Heart right ventricle (tissue), 16 donors: ENCODE results near the gene ZNF516. TPM values are rescaled to one million over a fixed set of nuclear protein-coding genes. Genes with fewer than 3 reads are reported as not detected.

Source experiments
- ATAC-seq, 8 donors: fragments of 200-7000 bp; cut with Tn5 transposase; one replicate each; pipeline ENCODE4 v1.9.1; 2020; ENCODE audit warnings: mild to moderate bottlenecking in 8 of 8, moderate library complexity in 8 of 8, moderate number of reproducible peaks in 1 of 8
- DNase-seq, 2 donors: peaks; one replicate each; pipeline ENCODE4 v3.0.0-alpha.2; 2020
- H3K27ac ChIP-seq, 10 donors: fragments of 200-600 bp; sonication (generic) in 2 of 10; one replicate each; pipeline versions ENCODE4 v1.5.0 to v1.8.0; 2020 to 2022; ENCODE audit warnings: mild to moderate bottlenecking in 3 of 10
- H3K27me3 ChIP-seq, 7 donors: fragments of 200-600 bp; one replicate each; pipeline ENCODE4 v1.8.0; 2021 to 2022; ENCODE audit warnings: mild to moderate bottlenecking in 2 of 7
- H3K36me3 ChIP-seq, 9 donors: fragments of 200-600 bp; sonication (generic) in 1 of 9; one replicate each; pipeline versions ENCODE4 v1.5.0 to v1.8.0; 2020 to 2022; ENCODE audit warnings: mild to moderate bottlenecking in 2 of 9
- H3K4me1 ChIP-seq, 9 donors: fragments of 200-600 bp; sonication (generic) in 1 of 9; one replicate each; pipeline versions ENCODE4 v1.5.0 to v1.8.0; 2020 to 2022; ENCODE audit warnings: mild to moderate bottlenecking in 4 of 9
- H3K4me3 ChIP-seq, 10 donors: fragments of 200-600 bp; sonication (generic) in 2 of 10; one replicate each; pipeline versions ENCODE4 v1.5.0 to v1.8.0; 2020 to 2022; ENCODE audit warnings: mild to moderate bottlenecking in 7 of 10, moderate library complexity in 2 of 10
- H3K9me3 ChIP-seq, 11 donors: fragments of 200-600 bp in 10 of 11; sonication (generic) in 2 of 11; one replicate each; pipeline versions ENCODE4 v1.5.0 to v1.8.0; 2013 to 2022; ENCODE audit warnings: mild to moderate bottlenecking in 2 of 11, control low read depth in 1 of 11, moderate library complexity in 1 of 11
- CTCF ChIP-seq, 9 donors: fragments of 200-600 bp; sonication (generic) in 2 of 9; IDR thresholded peaks; one replicate each; pipeline versions ENCODE4 v1.5.0 to v1.8.0; 2021 to 2022; ENCODE audit warnings: antibody characterized with exemption in 9 of 9, mild to moderate bottlenecking in 5 of 9, moderate library complexity in 1 of 9
- WGBS, 2 donors: extraction: QIAGEN DNeasy Blood & Tissue Kit; methylation state at CpG; one replicate each; pipeline ENCODE4 v1.1.7; 2013; ENCODE audit warnings: inconsistent platforms in 1 of 2; 5-methylcytosine and 5-hydroxymethylcytosine counted together
- intact Hi-C, 10 donors: fragments of 100-400 bp; cut with DNase I; formaldehyde crosslinking; loops; one replicate each; pipeline versions ENCODE4 v1.11.1 to v1.14.2; 2022
- polyA plus RNA-seq, 2 donors: library from polyadenylated mRNA; stranded (reverse); fragments of 200-250 nt; gene quantifications; one replicate each; pipeline ENCODE4 v1.2.3, GENCODE V29; 2013
- total RNA-seq, 10 donors: library from RNA; stranded (reverse); fragmentation: NEBNext Ultra II Directional in 3 of 10; extraction: Animal tissue kit (Norgen Biotek cat#: 25700) in 3 of 10; gene quantifications; one replicate each; pipeline versions ENCODE4 v1.2.1 to v1.2.4, GENCODE V29; 2021 to 2023
- donor health status: Arrhythmogenic right ventricular cardiomyopathy.
- donor health status: ischemic (EF 13 %, LVEDD 7.1; RV severe dilation, severe dysfunction).
- donor health status: healthy with polysubstance abuse.
- donor health status: DM: no; HTN: yes; CAD: no.
- donor health status: DM: no; HTN: no; CAD: no.
- donor health status: ischemic (EF 25% LVEDD 6.9; RV normal size, moderate dysfunction).
- donor health status: ischemic (EF 25% LVEDD 5.7; RV mildly dilated, moderate dysfunction).
- donor health status: healthy.
- donor health status: DM: yes; HTN: yes; CAD: no.
- donor health status: Ischemic cardiomyopathy.
- donor health status: ischemic (EF 35%, LVEDD 5.7; RV mildly dilated, moderate dysfunction).
- donor health status: nonischemic (EF 11% LVEDD 7.7; RV severe dilation, severe dysfunction).
- donor health status: DM: yes; HTN: yes; CAD: no.
- donor health status: PGD.
- donor health status: ischemic (EF 29% LVEDD 5.4; RV normal size, mild dysfunction).
- donor health status: nonischemic (EF 23%, LVEDD 6.1; RV moderate dilation, normal function).

Gene ZNF516
- total and polyA plus RNA-seq, 12 donors, result 2.6 to 24.8 (median 17.3) TPM

GRCh38 chr18:76494231-76495005 lies 624 bp downstream of the ZNF516 start:
- Histone ChIP-seq H3K27ac (peak overlapping the region in 8 of 10 donors; percentile 67 to 89 (median 82)), H3K27me3 (no peaks in the 10 kb centered on the region), H3K4me3 (peak overlapping the region; percentile 54 to 94 (median 78)), H3K36me3 (no peaks in the 10 kb centered on the region), H3K4me1 (peaks cover 4 to 51% (median 24%) of the 10 kb centered on the region in 9 donors), H3K9me3 (no peaks in the 10 kb centered on the region)
- no peak for TF ChIP-seq CTCF (IDR thresholded peaks at IDR 0.05)
- 1% methylated on average over 51 to 56 of the region's 56 CpGs for WGBS, 2 donors
- DNase-seq (peak in 1 of 2 donors; percentile 37), ATAC-seq (no peak)
- intact Hi-C loops, result loop anchor here in 6 of 10 donors (5.0 to 10.0 kb wide), 8 partner anchors 42 to 203 kb away; no protein-coding TSS in a partner anchor

GRCh38 chr18:76493213-76494161 lies 1.6 kb downstream of the ZNF516 start:
- no peaks in the 10 kb centered on the region for H3K9me3 ChIP-seq

GRCh38 chr18:76492669-76493212 lies 2.3 kb downstream of the ZNF516 start:
- 0 to 1% methylated on average over 31 of the region's 31 CpGs for WGBS, 2 donors
- no peak for TF ChIP-seq CTCF (IDR thresholded peaks at IDR 0.05)
- ATAC-seq (peak; percentile 89 to 97 (median 94)), DNase-seq (peak; percentile 100)
- intact Hi-C loops, result loop anchor here in 6 of 10 donors (5.0 to 10.0 kb wide), 8 partner anchors 40 to 205 kb away; no protein-coding TSS in a partner anchor
- Histone ChIP-seq H3K27me3 (no peaks in the 10 kb centered on the region), H3K4me3 (peak overlapping the region; percentile 54 to 94 (median 78)), H3K36me3 (no peaks in the 10 kb centered on the region), H3K4me1 (peaks cover 4 to 52% (median 35%) of the 10 kb centered on the region in 9 donors), H3K9me3 (no peaks in the 10 kb centered on the region), H3K27ac (peak overlapping the region; percentile 9 to 89 (median 82))

More at GRCh38 chr18:76493213-76494161, 1.6 kb downstream of the ZNF516 start:
- intact Hi-C loops, result loop anchor here in 6 of 10 donors (5.0 to 10.0 kb wide), 8 partner anchors 41 to 204 kb away; no protein-coding TSS in a partner anchor
- H3K4me1 ChIP-seq, result peaks cover 4 to 51% (median 29%) of the 10 kb centered on the region in 9 donors
- no peaks in the 10 kb centered on the region for H3K27me3 ChIP-seq
- WGBS, 2 donors, result 1% methylated on average over 31 of the region's 31 CpGs
- no peak for TF ChIP-seq CTCF (IDR thresholded peaks at IDR 0.05)
- no peaks in the 10 kb centered on the region for H3K36me3 ChIP-seq
- no peak for DNase-seq
- peak in 6 of 8 donors; percentile 5 to 52 (median 42) for ATAC-seq
- H3K4me3 ChIP-seq, result peak overlapping the region; percentile 54 to 94 (median 78)
- peak overlapping the region; percentile 9 to 89 (median 82) for H3K27ac ChIP-seq
